Trophoblast cell (in vitro differentiated cells and primary cell): ENCODE data around the gene FUT3.

ENCODE experiments used
- DNase-seq, 2 donors: peaks; one replicate each; pipeline ENCODE4 v3.0.0-alpha.2; 2016
- H2AFZ ChIP-seq: 2 replicates; pipeline ENCODE4 v1.6.1; 2013; ENCODE audit warnings: low read length, moderate library complexity, mild to moderate bottlenecking; ENCODE audit not compliant: insufficient read depth, poor library complexity
- H2AK5ac ChIP-seq: 2 replicates; pipeline ENCODE4 v1.6.1; 2013; ENCODE audit warnings: mild to moderate bottlenecking, low read length
- H2BK120ac ChIP-seq: 2 replicates; pipeline ENCODE4 v1.6.1; 2013; ENCODE audit warnings: low read length, mild to moderate bottlenecking, moderate library complexity; ENCODE audit not compliant: insufficient read depth, poor library complexity
- H2BK12ac ChIP-seq: 2 replicates; pipeline ENCODE4 v1.6.1; 2013; ENCODE audit warnings: mild to moderate bottlenecking, low read length, moderate library complexity
- H2BK5ac ChIP-seq: 2 replicates; pipeline ENCODE4 v1.6.1; 2013; ENCODE audit warnings: low read length, low read depth, moderate library complexity, mild to moderate bottlenecking; ENCODE audit not compliant: poor library complexity
- H3K14ac ChIP-seq: 2 replicates; pipeline ENCODE4 v1.6.1; 2013; ENCODE audit warnings: mild to moderate bottlenecking, low read length
- H3K18ac ChIP-seq: 2 replicates; pipeline ENCODE4 v1.6.1; 2013; ENCODE audit warnings: mild to moderate bottlenecking, low read length
- H3K23ac ChIP-seq: 2 replicates; pipeline ENCODE4 v1.6.1; 2013; ENCODE audit warnings: low read length
- H3K27ac ChIP-seq: 2 replicates; pipeline ENCODE4 v1.5.1; 2013; ENCODE audit warnings: low read depth, mild to moderate bottlenecking, inconsistent platforms, low read length, moderate library complexity
- H3K27me3 ChIP-seq: 2 replicates; pipeline ENCODE4 v1.6.1; 2013; ENCODE audit warnings: inconsistent platforms, mild to moderate bottlenecking, low read length, moderate library complexity; ENCODE audit not compliant: insufficient read depth
- H3K36me3 ChIP-seq, 2 experiments: 1 replicate in 1 of 2; 2 replicates in 1 of 2; pipeline ENCODE4 v1.6.1; 2013; ENCODE audit warnings: low read length in 2 of 2, mild to moderate bottlenecking in 2 of 2, moderate library complexity in 1 of 2; ENCODE audit not compliant: insufficient read depth in 2 of 2, control insufficient read depth in 1 of 2
- H3K4ac ChIP-seq: 2 replicates; pipeline ENCODE4 v1.6.1; 2013; ENCODE audit warnings: low read depth, mild to moderate bottlenecking, low read length, moderate library complexity
- H3K4me1 ChIP-seq, 2 experiments: 1 replicate in 1 of 2; 2 replicates in 1 of 2; pipeline ENCODE4 v1.6.1; 2013; ENCODE audit warnings: low read length in 2 of 2, mild to moderate bottlenecking in 2 of 2, moderate library complexity in 1 of 2; ENCODE audit not compliant: insufficient read depth in 2 of 2, control insufficient read depth in 1 of 2
- H3K4me2 ChIP-seq: 2 replicates; pipeline ENCODE4 v1.6.1; 2013; ENCODE audit warnings: inconsistent platforms, mild to moderate bottlenecking, low read length, moderate library complexity
- H3K4me3 ChIP-seq: 2 replicates; pipeline ENCODE4 v1.5.1; 2013; ENCODE audit warnings: mild to moderate bottlenecking, low read depth, low read length, inconsistent platforms
- H3K79me1 ChIP-seq: one replicate; pipeline ENCODE4 v1.6.1; 2013; ENCODE audit warnings: low read length
- H3K79me2 ChIP-seq: 2 replicates; pipeline ENCODE4 v1.6.1; 2013; ENCODE audit warnings: low read length, mild to moderate bottlenecking; ENCODE audit not compliant: control insufficient read depth, insufficient read depth, poor library complexity
- H3K9ac ChIP-seq: 2 replicates; pipeline ENCODE4 v1.6.1; 2013; ENCODE audit warnings: mild to moderate bottlenecking, low read length
- H3K9me3 ChIP-seq: 2 replicates; pipeline ENCODE4 v1.6.1; 2013; ENCODE audit warnings: low read depth, mild to moderate bottlenecking, control low read depth, inconsistent platforms, low read length; ENCODE audit not compliant: insufficient read depth
- H4K12ac ChIP-seq: 2 replicates; pipeline ENCODE4 v1.6.1; 2013; ENCODE audit warnings: low read depth, mild to moderate bottlenecking, low read length, moderate library complexity
- H4K8ac ChIP-seq: 2 replicates; pipeline ENCODE4 v1.6.1; 2013; ENCODE audit warnings: low read depth, mild to moderate bottlenecking, low read length, moderate library complexity
- H4K91ac ChIP-seq: one replicate; pipeline ENCODE4 v1.6.1; 2013; ENCODE audit warnings: low read depth, mild to moderate bottlenecking, low read length, moderate library complexity
- WGBS: extraction: QIAGEN DNeasy Blood & Tissue Kit; methylation state at CpG from one replicate; pipeline ENCODE4 v1.1.7; 2013; ENCODE audit warnings: missing lambda C conversion rate; ENCODE audit not compliant: insufficient read length, insufficient coverage; ENCODE audit errors: extremely low coverage; 5-methylcytosine and 5-hydroxymethylcytosine counted together

Gene FUT3

DNA sequence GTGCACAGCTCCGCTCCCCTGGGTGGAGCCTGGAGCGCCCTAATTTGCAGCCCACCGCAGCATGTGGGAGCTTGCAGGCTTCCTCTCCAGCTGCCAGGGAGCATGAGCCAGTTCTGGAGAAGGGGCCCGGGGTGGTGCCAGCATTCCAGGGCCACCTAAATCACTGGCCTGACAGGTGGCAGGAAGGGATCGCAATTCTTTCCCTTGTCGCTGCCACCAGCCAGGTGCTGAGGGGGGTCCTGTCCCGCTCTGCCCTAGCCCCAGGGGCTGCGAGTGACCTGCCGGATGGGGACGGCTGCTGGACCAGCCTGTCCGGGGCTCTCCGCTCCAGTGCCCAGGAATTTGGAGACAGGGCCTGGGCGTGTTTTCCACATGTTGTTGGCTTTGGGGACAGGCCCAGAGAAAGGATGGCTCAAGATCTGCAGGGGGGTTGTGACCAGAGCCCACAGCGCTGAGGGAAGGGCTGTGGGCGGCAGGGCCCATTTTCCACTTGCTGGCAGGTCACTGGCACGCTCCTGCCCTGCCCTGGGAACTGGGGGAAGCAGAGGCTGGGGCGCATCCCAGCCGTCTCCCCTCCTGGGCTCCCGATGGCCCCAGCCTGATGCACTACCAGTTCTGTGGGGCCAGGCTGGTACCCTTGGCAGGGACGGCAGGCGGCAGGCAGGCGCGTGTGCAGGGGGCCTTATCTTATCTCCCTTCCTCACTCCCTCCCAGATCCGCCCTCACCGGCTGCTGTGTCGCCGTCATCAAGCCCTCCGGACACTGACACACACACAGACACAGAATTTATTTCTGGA lies 42.9 kb upstream of the FUT3 start:
- DNase-seq: peak in 1 of 2 donors; percentile 66
- Histone ChIP-seq H3K4me3 (no peak overlapping the region), H3K14ac (no peak overlapping the region), H3K9ac (no peak overlapping the region), H3K79me1 (no peaks in the 10 kb centered on the region), H3K4ac (no peak overlapping the region), H4K91ac (no peak overlapping the region), H4K12ac (no peak overlapping the region), H3K79me2 (no peaks in the 10 kb centered on the region), H3K4me1 (peaks cover 0 to 2% of the 10 kb centered on the region in 2 experiments), H3K18ac (no peak overlapping the region), H3K36me3 (peaks cover 32 to 33% of the 10 kb centered on the region in 2 experiments), H2AFZ (no peak overlapping the region), H3K27ac (no peak overlapping the region), H3K4me2 (no peak overlapping the region), H2AK5ac (no peak overlapping the region), H2BK5ac (no peak overlapping the region), H2BK120ac (no peak overlapping the region), H3K27me3 (no peaks in the 10 kb centered on the region), H3K9me3 (peaks cover 7% of the 10 kb centered on the region), H2BK12ac (no peak overlapping the region), H4K8ac (no peak overlapping the region), H3K23ac (no peak overlapping the region)
- no CpG with 5 or more reads among the region's 28 CpGs for WGBS

DNA sequence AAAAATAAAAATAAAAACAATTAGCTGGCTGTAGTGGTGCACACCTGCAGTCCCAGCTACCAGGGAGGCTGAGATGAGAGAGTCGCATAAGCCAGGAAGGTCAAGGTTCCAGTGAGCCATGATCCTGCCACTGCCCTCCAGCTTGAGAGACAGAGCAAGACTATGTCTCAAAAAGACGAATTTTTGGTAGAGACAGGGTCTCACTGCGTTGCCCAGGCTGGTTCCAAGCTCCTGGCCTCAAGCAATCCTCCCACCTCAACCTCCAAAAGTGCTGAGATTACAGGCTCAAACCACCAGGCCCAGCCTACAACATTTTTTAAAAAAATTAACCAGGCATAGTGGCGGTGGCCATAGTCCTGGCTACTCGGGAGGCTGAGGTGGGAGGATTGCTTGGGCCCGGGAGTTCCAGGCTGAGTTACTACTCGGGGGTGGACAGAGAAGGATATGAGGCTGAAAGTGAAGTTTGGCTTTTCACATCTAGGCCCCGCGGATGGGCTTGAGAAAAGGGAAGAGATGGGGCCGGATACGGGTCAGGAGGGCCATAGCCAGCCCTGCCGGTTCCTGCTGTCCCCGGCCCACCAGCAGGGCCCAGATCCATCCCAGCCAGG lies 42.2 kb upstream of the FUT3 start:
- Histone ChIP-seq H2AFZ (no peak overlapping the region), H2BK12ac (no peak overlapping the region), H4K91ac (no peak overlapping the region), H2BK120ac (no peak overlapping the region), H3K36me3 (peaks cover 32 to 33% of the 10 kb centered on the region in 2 experiments), H3K9ac (no peak overlapping the region), H3K4ac (no peak overlapping the region), H3K14ac (no peak overlapping the region), H2AK5ac (no peak overlapping the region), H3K18ac (no peak overlapping the region), H3K23ac (no peak overlapping the region), H3K79me2 (no peaks in the 10 kb centered on the region), H2BK5ac (no peak overlapping the region), H3K4me2 (no peak overlapping the region), H3K27me3 (no peaks in the 10 kb centered on the region), H3K79me1 (no peaks in the 10 kb centered on the region), H4K12ac (no peak overlapping the region), H3K4me1 (peaks cover 0 to 2% of the 10 kb centered on the region in 2 experiments), H4K8ac (no peak overlapping the region), H3K9me3 (peaks cover 7% of the 10 kb centered on the region), H3K27ac (no peak overlapping the region), H3K4me3 (no peak overlapping the region)
- DNase-seq: peak; percentile 40 to 64
- no CpG with 5 or more reads among the region's 13 CpGs for WGBS

DNA sequence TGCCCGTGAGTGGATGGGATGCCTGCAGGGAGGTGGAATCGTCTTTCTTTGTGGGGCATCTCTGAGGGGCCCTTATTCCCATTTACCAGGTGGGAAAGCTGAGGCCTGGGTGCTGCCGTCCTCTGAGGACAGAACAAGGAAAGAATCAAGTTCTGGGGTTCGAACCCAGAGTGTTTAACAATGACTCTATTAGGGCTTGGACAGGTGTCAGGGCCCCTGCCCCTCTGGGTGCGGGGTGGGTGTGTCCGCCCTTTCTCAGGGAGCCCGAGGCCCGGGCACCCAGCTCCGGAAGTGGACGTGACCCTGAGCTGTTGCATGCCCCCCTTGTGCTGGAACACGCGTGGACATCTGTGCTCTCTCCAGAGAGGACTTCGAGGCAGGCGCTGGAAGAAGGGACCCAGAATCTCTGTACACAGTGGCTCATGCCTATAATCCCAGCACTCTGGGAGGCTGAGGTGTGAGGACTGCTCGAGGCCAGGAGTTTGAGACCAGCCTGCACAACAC lies 41.6 kb upstream of the FUT3 start:
- H4K91ac ChIP-seq: no peak overlapping the region
- H2BK5ac ChIP-seq: no peak overlapping the region
- H3K4me1 ChIP-seq: peaks cover 0 to 2% of the 10 kb centered on the region in 2 experiments
- H3K4me2 ChIP-seq: no peak overlapping the region
- H2BK12ac ChIP-seq: no peak overlapping the region
- H3K4me3 ChIP-seq: no peak overlapping the region
- H2BK120ac ChIP-seq: no peak overlapping the region
- no peak overlapping the region for H3K9ac ChIP-seq
- peaks cover 6% of the 10 kb centered on the region for H3K9me3 ChIP-seq
- no peak overlapping the region for H3K14ac ChIP-seq
- no peak overlapping the region for H3K27ac ChIP-seq
- H3K36me3 ChIP-seq: peaks cover 32 to 33% of the 10 kb centered on the region in 2 experiments
- H3K23ac ChIP-seq: no peak overlapping the region
- DNase-seq: no peak
- H3K79me2 ChIP-seq: no peaks in the 10 kb centered on the region
- H2AFZ ChIP-seq: no peak overlapping the region
- H3K4ac ChIP-seq: no peak overlapping the region
- H4K8ac ChIP-seq: no peak overlapping the region
- no peaks in the 10 kb centered on the region for H3K79me1 ChIP-seq
- WGBS: no CpG with 5 or more reads among the region's 15 CpGs
- H4K12ac ChIP-seq: no peak overlapping the region
- H2AK5ac ChIP-seq: no peak overlapping the region
- no peaks in the 10 kb centered on the region for H3K27me3 ChIP-seq
- H3K18ac ChIP-seq: no peak overlapping the region

DNA sequence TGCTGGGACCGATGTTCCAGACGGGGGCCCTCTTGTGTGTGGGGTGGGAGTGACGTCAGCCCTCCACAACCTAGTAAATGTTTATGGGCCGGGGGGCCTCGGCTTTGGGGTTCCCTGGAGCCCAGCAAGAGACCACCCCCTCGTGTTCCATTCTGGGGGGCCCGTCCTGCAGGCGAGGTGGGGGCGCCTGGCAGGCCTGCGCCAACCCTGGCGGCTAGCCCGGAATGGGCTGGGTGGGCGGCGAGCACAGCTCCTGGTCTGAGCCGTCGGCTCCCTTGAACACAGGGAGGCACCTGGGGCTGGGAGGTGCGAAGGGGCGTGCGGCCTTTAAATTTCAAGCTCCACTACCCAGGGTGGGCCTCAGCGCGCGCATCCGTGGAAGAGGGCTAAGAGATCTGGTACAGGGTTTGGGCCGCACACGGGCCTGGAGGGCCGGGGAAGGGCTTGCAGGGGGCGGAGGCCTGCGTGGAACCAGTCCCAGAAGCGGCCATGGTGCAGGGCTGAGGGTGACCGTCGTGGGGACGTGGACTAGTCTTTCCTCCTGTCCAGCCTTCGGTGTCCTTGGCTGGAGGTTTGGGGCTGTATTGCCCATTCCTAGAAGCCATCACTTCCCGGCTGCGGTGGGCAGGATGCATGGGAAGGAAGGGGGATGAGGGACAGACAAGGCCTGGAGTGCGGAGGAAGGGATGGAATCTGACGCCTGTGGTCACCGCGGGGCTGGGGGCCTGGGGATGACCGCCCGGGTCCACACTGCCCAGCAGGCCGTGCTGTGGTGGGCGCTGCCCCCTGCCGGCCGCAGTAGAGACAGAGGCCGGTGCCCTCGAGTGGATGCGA lies 40.9 kb upstream of the FUT3 start:
- no CpG with 5 or more reads among the region's 48 CpGs for WGBS
- no peak overlapping the region for H3K9ac ChIP-seq
- H3K18ac ChIP-seq: no peak overlapping the region

More for the DNA sequence above, 40.9 kb upstream of the FUT3 start:
- Histone ChIP-seq H3K36me3 (peaks cover 27 to 31% of the 10 kb centered on the region in 2 experiments), H3K4me2 (no peak overlapping the region), H3K23ac (no peak overlapping the region), H3K27ac (no peak overlapping the region), H4K8ac (no peak overlapping the region), H4K12ac (no peak overlapping the region), H3K14ac (no peak overlapping the region), H2BK12ac (no peak overlapping the region), H2BK5ac (no peak overlapping the region), H4K91ac (no peak overlapping the region), H3K4me3 (no peak overlapping the region), H3K4ac (no peak overlapping the region), H2AK5ac (no peak overlapping the region), H3K4me1 (peaks cover 0 to 2% of the 10 kb centered on the region in 2 experiments), H2BK120ac (no peak overlapping the region), H3K9me3 (peaks cover 1% of the 10 kb centered on the region), H3K79me2 (no peaks in the 10 kb centered on the region), H3K79me1 (no peaks in the 10 kb centered on the region), H3K27me3 (no peaks in the 10 kb centered on the region), H2AFZ (no peak overlapping the region)
- DNase-seq: peak; percentile 35 to 67
